Measurements from ENCODE around the gene PDSS2.

GRCh38 chr6:107439406-107439805 is 20.0 kb downstream of the PDSS2 start:
- TF ChIP-seq POLR2A (IDR thresholded peaks at IDR 0.05; ENCODE audit: low read depth, low read length) (no peak), TAF1 (IDR thresholded peaks at IDR 0.05; ENCODE audit: low read depth, low read length) (no peak), POLR2AphosphoS5 (IDR thresholded peaks at IDR 0.05; ENCODE audit: low read depth, low read length) (no peak)

All from GM12891 (cell line).